PC-3 (cell line): ENCODE measurements around the gene HAND2.

Experiments
- EZH2 ChIP-seq: fragments of 300-600 bp; sonication (generic); IDR thresholded peaks from one replicate; pipeline ENCODE4 v1.6.1; 2017; ENCODE audit warnings: antibody characterized with exemption, mild to moderate bottlenecking, low read length; ENCODE audit not compliant: unreplicated experiment
- TF ChIP-seq, protein P1 (sequence below): fragments of 300-600 bp; sonication (generic); conservative IDR thresholded peaks from 2 replicates; pipeline ENCODE4 v1.5.1; 2017; ENCODE audit warnings: antibody characterized with exemption, low read depth, mild to moderate bottlenecking, low read length

DNA sequence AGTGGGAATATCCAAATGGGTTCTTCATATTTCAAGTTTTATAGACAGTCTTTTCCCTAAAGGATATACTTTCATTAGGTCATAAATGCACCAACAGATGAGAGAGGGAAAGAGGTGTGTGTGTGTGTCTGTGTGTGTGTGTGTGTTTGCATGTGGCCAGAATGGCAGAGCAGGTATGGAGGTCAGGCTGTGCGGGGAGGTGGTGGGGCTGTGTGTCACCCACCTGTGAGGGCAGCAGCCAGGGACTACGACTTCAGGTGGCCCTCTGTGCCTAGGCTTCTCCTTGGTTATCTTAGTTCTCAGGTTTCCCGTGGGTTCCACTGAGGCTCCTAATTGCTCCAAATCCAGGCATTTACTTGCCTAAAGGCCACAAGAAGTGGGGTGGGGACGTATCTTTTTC, 14.6 kb downstream of the HAND2 start:
- TF ChIP-seq, protein P1, sequence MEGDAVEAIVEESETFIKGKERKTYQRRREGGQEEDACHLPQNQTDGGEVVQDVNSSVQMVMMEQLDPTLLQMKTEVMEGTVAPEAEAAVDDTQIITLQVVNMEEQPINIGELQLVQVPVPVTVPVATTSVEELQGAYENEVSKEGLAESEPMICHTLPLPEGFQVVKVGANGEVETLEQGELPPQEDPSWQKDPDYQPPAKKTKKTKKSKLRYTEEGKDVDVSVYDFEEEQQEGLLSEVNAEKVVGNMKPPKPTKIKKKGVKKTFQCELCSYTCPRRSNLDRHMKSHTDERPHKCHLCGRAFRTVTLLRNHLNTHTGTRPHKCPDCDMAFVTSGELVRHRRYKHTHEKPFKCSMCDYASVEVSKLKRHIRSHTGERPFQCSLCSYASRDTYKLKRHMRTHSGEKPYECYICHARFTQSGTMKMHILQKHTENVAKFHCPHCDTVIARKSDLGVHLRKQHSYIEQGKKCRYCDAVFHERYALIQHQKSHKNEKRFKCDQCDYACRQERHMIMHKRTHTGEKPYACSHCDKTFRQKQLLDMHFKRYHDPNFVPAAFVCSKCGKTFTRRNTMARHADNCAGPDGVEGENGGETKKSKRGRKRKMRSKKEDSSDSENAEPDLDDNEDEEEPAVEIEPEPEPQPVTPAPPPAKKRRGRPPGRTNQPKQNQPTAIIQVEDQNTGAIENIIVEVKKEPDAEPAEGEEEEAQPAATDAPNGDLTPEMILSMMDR = no peak
- no peak for TF ChIP-seq EZH2
